WTC11 (cell line): ENCODE results near the gene RIMS4.

Source experiments
- ATF6 ChIP-seq: sonication (generic); formaldehyde crosslinking; IDR thresholded peaks from 2 replicates; pipeline ENCODE4 v1.8.1; 2023; ENCODE audit warnings: mild to moderate bottlenecking, missing genetic modification reagents
- CREM ChIP-seq: sonication (generic); formaldehyde crosslinking; IDR thresholded peaks from 2 replicates; pipeline ENCODE4 v1.8.1; 2022; ENCODE audit warnings: mild to moderate bottlenecking, missing genetic modification reagents, moderate library complexity
- CTCF ChIP-seq: fragments of 200-600 bp; IDR thresholded peaks from 2 replicates; pipeline ENCODE4 v1.8.0; 2022; ENCODE audit warnings: antibody characterized with exemption
- ETV6 ChIP-seq: sonication (generic); formaldehyde crosslinking; IDR thresholded peaks from 2 replicates; pipeline ENCODE4 v1.8.1; 2022; ENCODE audit warnings: mild to moderate bottlenecking, missing genetic modification reagents
- NR2C2 ChIP-seq: sonication (generic); formaldehyde crosslinking; IDR thresholded peaks from 2 replicates; pipeline ENCODE4 v1.8.0; 2022; ENCODE audit warnings: mild to moderate bottlenecking, missing genetic modification reagents
- TF ChIP-seq, protein P1 (sequence below): sonication (generic); formaldehyde crosslinking; IDR thresholded peaks from 2 replicates; pipeline ENCODE4 v1.8.0; 2022; ENCODE audit warnings: mild to moderate bottlenecking, missing genetic modification reagents

- TF ChIP-seq NR2C2 (CRISPR knock-in tag) (no peak), CTCF (no peak), ATF6 (CRISPR knock-in tag) (no peak), ETV6 (CRISPR knock-in tag) (no peak), CREM (no peak)
- TF ChIP-seq, protein P1, sequence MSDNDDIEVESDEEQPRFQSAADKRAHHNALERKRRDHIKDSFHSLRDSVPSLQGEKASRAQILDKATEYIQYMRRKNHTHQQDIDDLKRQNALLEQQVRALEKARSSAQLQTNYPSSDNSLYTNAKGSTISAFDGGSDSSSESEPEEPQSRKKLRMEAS (CRISPR knock-in tag): no peak
Observed at GRCh38 chr20:44796758-44797457, 13.4 kb downstream of the RIMS4 start.
